HCT116 (cell line): ENCODE results near the gene TUBA3C. TPM values are rescaled to one million over a fixed set of nuclear protein-coding genes. Genes with fewer than 3 reads are reported as not detected.

ENCODE experiments used
- ATAC-seq: fragments of 200-7000 bp; cut with Tn5 transposase; 2 replicates; pipeline ENCODE4 v1.9.1; 2020; ENCODE audit warnings: mild to moderate bottlenecking, moderate library complexity
- BruUV-seq: library from RNA; stranded (reverse); fragments of 400-500 nt; replicated peaks from 2 replicates; lab custom pipeline; 2021; lab: Mats Ljungman, UMichigan
- CTCF ChIA-PET: fragments of 300-600 bp; sonication (Branson Sonifier 250); formaldehyde crosslinking; loops from one replicate; lab custom pipeline; 2021; ENCODE audit warnings: antibody characterized with exemption; lab: Charles Lee
- POLR2A ChIA-PET: fragments of 300-600, 350-600 bp; sonication (Branson Sonifier 250); formaldehyde crosslinking; loops from one replicate; lab custom pipeline; 2021; ENCODE audit warnings: antibody characterized with exemption; lab: Charles Lee
- RAD21 ChIA-PET, 2 experiments: fragments of 300-600 bp; sonication (Branson Sonifier 250); formaldehyde crosslinking; loops; one replicate each; lab custom pipeline; 2023; ENCODE audit warnings: low total read pairs in 2 of 2; ENCODE audit not compliant: uncharacterized antibody in 2 of 2, unreplicated experiment in 2 of 2, low non-redundant PET in 1 of 2; lab: Charles Lee
- DNase-seq: peaks from one replicate; pipeline ENCODE4 v3.0.0-alpha.2; 2010; ENCODE audit warnings: low read depth, low spot score
- H2AFZ ChIP-seq: fragments of 200-600 bp; shearing (Covaris generic), sonication (generic); 2 replicates; pipeline ENCODE4 v1.6.1; 2017; ENCODE audit warnings: low read depth, mixed run types, mixed read lengths, antibody characterized with exemption, low read length; ENCODE audit not compliant: poor library complexity, severe bottlenecking
- H3K27ac ChIP-seq: 2 replicates; pipeline ENCODE4 v1.5.1; 2012; ENCODE audit warnings: low read depth, low read length
- H3K27me3 ChIP-seq: fragments of 200-600 bp; sonication (generic); 2 replicates; pipeline ENCODE4 v1.6.1; 2016; ENCODE audit warnings: mixed run types, low read length, mixed read lengths; ENCODE audit not compliant: insufficient read depth
- H3K36me3 ChIP-seq, 2 experiments: fragments of 200-500 bp in 1 of 2; fragments of 200-600 bp in 1 of 2; sonication (Bioruptor generic) in 1 of 2; sonication (generic) in 1 of 2; 2 replicates each; pipeline versions ENCODE4 v1.5.1 to v1.6.1; 2014 to 2016; ENCODE audit warnings: low read length in 2 of 2, inconsistent platforms in 1 of 2, mixed read lengths in 1 of 2, mixed run types in 1 of 2; ENCODE audit not compliant: insufficient read depth in 2 of 2, control insufficient read depth in 1 of 2
- H3K4me1 ChIP-seq, 2 experiments: fragments of 200-600 bp in 1 of 2; sonication (generic) in 1 of 2; 2 replicates each; pipeline versions ENCODE4 v1.5.1 to v1.6.1; 2012 to 2017; ENCODE audit warnings: low read length in 2 of 2, inconsistent platforms in 1 of 2, mild to moderate bottlenecking in 1 of 2, mixed read lengths in 1 of 2, mixed run types in 1 of 2, moderate library complexity in 1 of 2; ENCODE audit not compliant: insufficient read depth in 2 of 2, control insufficient read depth in 1 of 2
- H3K4me2 ChIP-seq: fragments of 200-600 bp; sonication (generic); 2 replicates; pipeline ENCODE4 v1.6.1; 2017; ENCODE audit warnings: mixed run types, low read length, mixed read lengths
- H3K4me3 ChIP-seq, 2 experiments: fragments of 200-600 bp in 1 of 2; sonication (generic) in 1 of 2; replicated peaks in 1 of 2; 2 replicates each; pipeline ENCODE4 v1.5.1; 2011 to 2016; ENCODE audit warnings: low read length in 2 of 2, control low read depth in 1 of 2, low read depth in 1 of 2, mild to moderate bottlenecking in 1 of 2, mixed read lengths in 1 of 2, mixed run types in 1 of 2
- H3K79me2 ChIP-seq: fragments of 200-600 bp; sonication (generic); 2 replicates; pipeline ENCODE4 v1.6.1; 2017; ENCODE audit warnings: mild to moderate bottlenecking, mixed run types, low read length, moderate library complexity, mixed read lengths; ENCODE audit not compliant: insufficient read depth
- H3K9ac ChIP-seq: fragments of 200-600 bp; sonication (generic); 2 replicates; pipeline ENCODE4 v1.6.1; 2016; ENCODE audit warnings: low read length, mixed read lengths
- H3K9me2 ChIP-seq: fragments of 200-600 bp; sonication (generic), shearing (Covaris generic); 2 replicates; pipeline ENCODE4 v1.6.1; 2017; ENCODE audit warnings: mixed run types, mild to moderate bottlenecking, moderate library complexity; ENCODE audit not compliant: insufficient read depth
- H3K9me3 ChIP-seq, 2 experiments: fragments of 200-500 bp in 1 of 2; fragments of 200-600 bp in 1 of 2; sonication (Bioruptor generic) in 1 of 2; sonication (generic) in 1 of 2; 2 replicates each; pipeline ENCODE4 v1.6.1; 2014 to 2017; ENCODE audit warnings: low read length in 2 of 2, mixed read lengths in 2 of 2, inconsistent platforms in 1 of 2, low read depth in 1 of 2, mild to moderate bottlenecking in 1 of 2, mixed run types in 1 of 2, moderate library complexity in 1 of 2; ENCODE audit not compliant: control insufficient read depth in 1 of 2, insufficient read depth in 1 of 2
- H4K20me1 ChIP-seq: fragments of 200-600 bp; sonication (generic), shearing (Covaris generic); 2 replicates; pipeline ENCODE4 v1.6.1; 2017; ENCODE audit warnings: mixed run types, mild to moderate bottlenecking, moderate library complexity; ENCODE audit not compliant: insufficient read depth
- FOSL1 ChIP-seq: IDR thresholded peaks from 2 replicates; pipeline ENCODE4 v1.6.1; 2012; ENCODE audit warnings: low read depth
- RAD21 ChIP-seq: IDR thresholded peaks from 2 replicates; pipeline ENCODE4 v1.6.1; 2012; ENCODE audit warnings: low read depth, mild to moderate bottlenecking
- SIN3A ChIP-seq: IDR thresholded peaks from 2 replicates; pipeline ENCODE4 v1.6.1; 2012; ENCODE audit warnings: low read depth
- SP1 ChIP-seq: IDR thresholded peaks from 2 replicates; pipeline ENCODE4 v1.6.1; 2012; ENCODE audit warnings: low read depth
- intact Hi-C: fragments of 100-400 bp; cut with micrococcal nuclease; formaldehyde crosslinking; loops from 2 replicates; pipeline ENCODE4 v1.10.0; 2022
- total RNA-seq: library from RNA; stranded (reverse); gene quantifications from one replicate; pipeline ENCODE4 v1.2.1, GENCODE V29; 2021; ENCODE audit not compliant: unreplicated experiment
- TF ChIP-seq, protein P1 (sequence below): IDR thresholded peaks from 2 replicates; pipeline ENCODE4 v1.6.1; 2012; ENCODE audit warnings: low read depth
- TF ChIP-seq, protein P2 (sequence below), 3 experiments: fragments of 200-600 bp in 1 of 3; sonication (generic) in 1 of 3; IDR thresholded peaks in 2 of 3; conservative IDR thresholded peaks in 1 of 3; 2 replicates each; pipeline ENCODE4 v1.5.1; 2012 to 2017; ENCODE audit warnings: low read depth in 2 of 3, low read length in 2 of 3, antibody characterized with exemption in 1 of 3, borderline replicate concordance in 1 of 3, control low read depth in 1 of 3, mild to moderate bottlenecking in 1 of 3, mixed read lengths in 1 of 3, mixed run types in 1 of 3, moderate library complexity in 1 of 3; ENCODE audit not compliant: insufficient read depth in 1 of 3

Gene TUBA3C
- total RNA-seq, 1 experiment from 2014 or later: not detected

GRCh38 chr13:19159181-19159580 is 22.4 kb downstream of the TUBA3C start:
- Histone ChIP-seq H3K9ac (no peak overlapping the region), H3K79me2 (no peaks in the 10 kb centered on the region), H3K27me3 (no peaks in the 10 kb centered on the region), H3K9me2 (no peaks in the 10 kb centered on the region), H4K20me1 (no peaks in the 10 kb centered on the region), H3K27ac (no peak overlapping the region), H3K9me3 (peaks cover 0 to 14% of the 10 kb centered on the region in 2 experiments; a peak in 2 of 4 replicates), H3K4me3 (no peak overlapping the region), H3K36me3 (no peaks in the 10 kb centered on the region), H2AFZ (no peak overlapping the region), H3K4me1 (no peaks in the 10 kb centered on the region), H3K4me2 (no peak overlapping the region)
- POLR2A ChIA-PET: no interaction called here
- intact Hi-C loops: no loop called here
- CTCF ChIA-PET: no interaction called here
- BruUV-seq: no TSS peak
- no peak for ATAC-seq
- no peak for DNase-seq
- TF ChIP-seq, protein P1, sequence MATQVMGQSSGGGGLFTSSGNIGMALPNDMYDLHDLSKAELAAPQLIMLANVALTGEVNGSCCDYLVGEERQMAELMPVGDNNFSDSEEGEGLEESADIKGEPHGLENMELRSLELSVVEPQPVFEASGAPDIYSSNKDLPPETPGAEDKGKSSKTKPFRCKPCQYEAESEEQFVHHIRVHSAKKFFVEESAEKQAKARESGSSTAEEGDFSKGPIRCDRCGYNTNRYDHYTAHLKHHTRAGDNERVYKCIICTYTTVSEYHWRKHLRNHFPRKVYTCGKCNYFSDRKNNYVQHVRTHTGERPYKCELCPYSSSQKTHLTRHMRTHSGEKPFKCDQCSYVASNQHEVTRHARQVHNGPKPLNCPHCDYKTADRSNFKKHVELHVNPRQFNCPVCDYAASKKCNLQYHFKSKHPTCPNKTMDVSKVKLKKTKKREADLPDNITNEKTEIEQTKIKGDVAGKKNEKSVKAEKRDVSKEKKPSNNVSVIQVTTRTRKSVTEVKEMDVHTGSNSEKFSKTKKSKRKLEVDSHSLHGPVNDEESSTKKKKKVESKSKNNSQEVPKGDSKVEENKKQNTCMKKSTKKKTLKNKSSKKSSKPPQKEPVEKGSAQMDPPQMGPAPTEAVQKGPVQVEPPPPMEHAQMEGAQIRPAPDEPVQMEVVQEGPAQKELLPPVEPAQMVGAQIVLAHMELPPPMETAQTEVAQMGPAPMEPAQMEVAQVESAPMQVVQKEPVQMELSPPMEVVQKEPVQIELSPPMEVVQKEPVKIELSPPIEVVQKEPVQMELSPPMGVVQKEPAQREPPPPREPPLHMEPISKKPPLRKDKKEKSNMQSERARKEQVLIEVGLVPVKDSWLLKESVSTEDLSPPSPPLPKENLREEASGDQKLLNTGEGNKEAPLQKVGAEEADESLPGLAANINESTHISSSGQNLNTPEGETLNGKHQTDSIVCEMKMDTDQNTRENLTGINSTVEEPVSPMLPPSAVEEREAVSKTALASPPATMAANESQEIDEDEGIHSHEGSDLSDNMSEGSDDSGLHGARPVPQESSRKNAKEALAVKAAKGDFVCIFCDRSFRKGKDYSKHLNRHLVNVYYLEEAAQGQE: no peak
- TF ChIP-seq RAD21 (no peak), FOSL1 (no peak), SIN3A (no peak), SP1 (no peak)
- TF ChIP-seq, protein P2, sequence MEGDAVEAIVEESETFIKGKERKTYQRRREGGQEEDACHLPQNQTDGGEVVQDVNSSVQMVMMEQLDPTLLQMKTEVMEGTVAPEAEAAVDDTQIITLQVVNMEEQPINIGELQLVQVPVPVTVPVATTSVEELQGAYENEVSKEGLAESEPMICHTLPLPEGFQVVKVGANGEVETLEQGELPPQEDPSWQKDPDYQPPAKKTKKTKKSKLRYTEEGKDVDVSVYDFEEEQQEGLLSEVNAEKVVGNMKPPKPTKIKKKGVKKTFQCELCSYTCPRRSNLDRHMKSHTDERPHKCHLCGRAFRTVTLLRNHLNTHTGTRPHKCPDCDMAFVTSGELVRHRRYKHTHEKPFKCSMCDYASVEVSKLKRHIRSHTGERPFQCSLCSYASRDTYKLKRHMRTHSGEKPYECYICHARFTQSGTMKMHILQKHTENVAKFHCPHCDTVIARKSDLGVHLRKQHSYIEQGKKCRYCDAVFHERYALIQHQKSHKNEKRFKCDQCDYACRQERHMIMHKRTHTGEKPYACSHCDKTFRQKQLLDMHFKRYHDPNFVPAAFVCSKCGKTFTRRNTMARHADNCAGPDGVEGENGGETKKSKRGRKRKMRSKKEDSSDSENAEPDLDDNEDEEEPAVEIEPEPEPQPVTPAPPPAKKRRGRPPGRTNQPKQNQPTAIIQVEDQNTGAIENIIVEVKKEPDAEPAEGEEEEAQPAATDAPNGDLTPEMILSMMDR (IDR thresholded peaks at IDR 0.05 in 2 of 3, conservative IDR thresholded peaks at IDR 0.05 in 1 of 3; ENCODE audit: borderline replicate concordance in 1 of 3, insufficient read depth in 1 of 3, low read depth in 2 of 3, low read length in 2 of 3): no peak
- RAD21 ChIA-PET: no interaction called here
